Measurements from ENCODE around the gene SLC16A13. TPM values are rescaled to one million over a fixed set of nuclear protein-coding genes. Genes with fewer than 3 reads are reported as not detected.

SLC16A13 gene
- total and polyA plus RNA-seq, 2 donors (not counting 3 experiments of a cell fraction or from before 2014, with no cell fraction given), result 16.8 to 24.7 TPM

GRCh38 chr17:7063518-7064094, 27.8 kb downstream of the SLC16A13 start:
- Histone ChIP-seq H3K9me1 (replicated peaks; ENCODE audit: control insufficient read depth, extremely low read depth, insufficient read depth, low read length) (no peaks in the 10 kb centered on the region), H3K4me2 (ENCODE audit: insufficient read depth, low read length) (no peak overlapping the region), H3K27ac (ENCODE audit: insufficient read depth, low read depth, low read length) (no peak overlapping the region), H2AFZ (ENCODE audit: low read depth, low read length) (no peak overlapping the region), H3K36me3 (ENCODE audit: control insufficient read depth in 2 of 2, extremely low read depth in 1 of 2, insufficient read depth in 2 of 2, low read length in 2 of 2) (no peaks in the 10 kb centered on the region), H3K27me3 (ENCODE audit: control insufficient read depth in 2 of 2, insufficient read depth in 2 of 2, low read length in 2 of 2) (no peaks in the 10 kb centered on the region), H3K4me3 (replicated peaks in 1 of 3; ENCODE audit: insufficient read depth in 1 of 3, low read depth in 1 of 3, low read length in 3 of 3) (no peak overlapping the region), H3K9me3 (replicated peaks; ENCODE audit: control insufficient read depth, insufficient read depth, low read length) (no peaks in the 10 kb centered on the region), H3K4me1 (ENCODE audit: control insufficient read depth, extremely low read depth, insufficient read depth, low read length) (peaks cover 24% of the 10 kb centered on the region), H4K20me1 (replicated peaks; ENCODE audit: control insufficient read depth, extremely low read depth, insufficient read depth, low read length) (no peaks in the 10 kb centered on the region), H3K79me2 (ENCODE audit: control insufficient read depth, insufficient read depth, low read length) (no peaks in the 10 kb centered on the region), H3K9ac (replicated peaks; ENCODE audit: extremely low read depth, insufficient read depth, low read length) (no peak overlapping the region)
- dilution Hi-C loops (cut with MboI; ENCODE audit: extremely low pct_ligation_motif_present, low sequenced_read_pairs) (no loop called here), intact Hi-C loops (cut with micrococcal nuclease) (no loop called here)
- POLR2A ChIA-PET, result no interaction called here
- CTCF ChIA-PET, result interaction anchor here (1.2 to 2.0 kb wide), 4 partner anchors 12 to 233 kb away, joined by 5 to 10 read pairs (median 6); no protein-coding TSS in a partner anchor
- TF ChIP-seq FOS (IDR thresholded peaks at IDR 0.05; ENCODE audit: borderline replicate concordance, insufficient read depth, low read length), result peak; percentile 59
- TF ChIP-seq POLR2A (IDR thresholded peaks at IDR 0.05; ENCODE audit: low read depth, low read length), result no peak
- TF ChIP-seq MAX (IDR thresholded peaks at IDR 0.05; ENCODE audit: insufficient read depth, insufficient read length), result no peak
- BruUV-seq (replicated peaks), result no TSS peak
- FAIRE-seq (peak; percentile 68), DNase-seq (ENCODE audit: low read depth, low spot score) (no peak)

- intact Hi-C loops (cut with micrococcal nuclease), result no loop called here
- Histone ChIP-seq H3K27me3 (ENCODE audit: control insufficient read depth in 2 of 2, insufficient read depth in 2 of 2, low read length in 2 of 2) (no peaks in the 10 kb centered on the region), H3K4me1 (ENCODE audit: control insufficient read depth, extremely low read depth, insufficient read depth, low read length) (peaks cover 19% of the 10 kb centered on the region), H3K9me3 (replicated peaks; ENCODE audit: control insufficient read depth, insufficient read depth, low read length) (no peaks in the 10 kb centered on the region), H3K36me3 (ENCODE audit: control insufficient read depth in 2 of 2, extremely low read depth in 1 of 2, insufficient read depth in 2 of 2, low read length in 2 of 2) (no peaks in the 10 kb centered on the region), H3K4me2 (ENCODE audit: insufficient read depth, low read length) (no peak overlapping the region), H3K27ac (ENCODE audit: insufficient read depth, low read depth, low read length) (no peak overlapping the region), H2AFZ (ENCODE audit: low read depth, low read length) (no peak overlapping the region), H3K9me1 (replicated peaks; ENCODE audit: control insufficient read depth, extremely low read depth, insufficient read depth, low read length) (no peaks in the 10 kb centered on the region), H3K4me3 (replicated peaks in 1 of 3; ENCODE audit: insufficient read depth in 1 of 3, low read depth in 1 of 3, low read length in 3 of 3) (no peak overlapping the region), H4K20me1 (replicated peaks; ENCODE audit: control insufficient read depth, extremely low read depth, insufficient read depth, low read length) (no peaks in the 10 kb centered on the region), H3K79me2 (ENCODE audit: control insufficient read depth, insufficient read depth, low read length) (no peaks in the 10 kb centered on the region), H3K9ac (replicated peaks; ENCODE audit: extremely low read depth, insufficient read depth, low read length) (no peak overlapping the region)
- CTCF ChIA-PET, result interaction anchor here (1.3 to 2.0 kb wide), 3 partner anchors 12 to 232 kb away, joined by 3 to 6 read pairs (median 5); no protein-coding TSS in a partner anchor
- DNase-seq (ENCODE audit: low read depth, low spot score) (no peak), FAIRE-seq (no peak)
- dilution Hi-C loops (cut with MboI; ENCODE audit: extremely low pct_ligation_motif_present, low sequenced_read_pairs), result no loop called here
- no TSS peak for BruUV-seq (replicated peaks)
- TF ChIP-seq POLR2AphosphoS5 (IDR thresholded peaks at IDR 0.05; ENCODE audit: insufficient read depth, low read depth, low read length) (no peak), MYC (IDR thresholded peaks at IDR 0.05; ENCODE audit: low read depth, low read length) (no peak), FOS (IDR thresholded peaks at IDR 0.05; ENCODE audit: borderline replicate concordance, insufficient read depth, low read length) (no peak), GATA2 (IDR thresholded peaks at IDR 0.05; ENCODE audit: insufficient read depth, insufficient read length, low read depth, low read length) (no peak), CTCF (IDR thresholded peaks at IDR 0.05; ENCODE audit: extremely low read depth in 1 of 2, insufficient read depth in 1 of 2, low read depth in 1 of 2, low read length in 2 of 2) (no peak), JUN (IDR thresholded peaks at IDR 0.05; ENCODE audit: borderline replicate concordance, insufficient read depth, insufficient read length, low read depth) (no peak), EZH2 (IDR thresholded peaks at IDR 0.05; ENCODE audit: borderline replicate concordance, low read depth, low read length, severe bottlenecking) (no peak), MAX (IDR thresholded peaks at IDR 0.05; ENCODE audit: insufficient read depth, insufficient read length) (no peak), POLR2A (IDR thresholded peaks at IDR 0.05; ENCODE audit: low read depth, low read length) (no peak)
- POLR2A ChIA-PET, result no interaction called here
These were observed 28.4 kb downstream of the SLC16A13 start for GRCh38 chr17:7064261-7064660.
